H1 (cell line): Measurements from ENCODE around the gene CENPA. TPM values are rescaled to one million over a fixed set of nuclear protein-coding genes. Genes with fewer than 3 reads are reported as not detected.

Source experiments
- CTCF ChIA-PET: fragments of 300-600 bp; sonication (Branson Sonifier 250); formaldehyde crosslinking; loops from one replicate; lab custom pipeline; 2021; ENCODE audit not compliant: partially characterized antibody; lab: Charles Lee
- POLR2A ChIA-PET: fragments of 300-600 bp; sonication (Branson Sonifier 250); formaldehyde crosslinking; loops from one replicate; lab custom pipeline; 2021; ENCODE audit warnings: inconsistent platforms; ENCODE audit not compliant: partially characterized antibody; lab: Charles Lee
- DNase-seq, 2 experiments: peaks; one replicate each; pipeline versions ENCODE4 v3.0.0 to v3.0.0-alpha.2; 2010 to 2022; ENCODE audit warnings: low spot score in 2 of 2, low read depth in 1 of 2, mixed read lengths in 1 of 2
- FAIRE-seq: peaks from 2 replicates; lab custom pipeline; 2011; peaks lifted over from hg19 to GRCh38; lab: Jason Lieb, UNC
- H2AFZ ChIP-seq: 2 replicates; pipeline ENCODE4 v1.8.1; 2012; ENCODE audit warnings: low read length, inconsistent platforms
- H2AK5ac ChIP-seq: 2 replicates; pipeline ENCODE4 v1.6.1; 2013; ENCODE audit warnings: low read depth, low read length
- H2BK120ac ChIP-seq: replicated peaks from 2 replicates; pipeline ENCODE3; 2013; ENCODE audit warnings: low read depth, low read length, inconsistent platforms
- H2BK12ac ChIP-seq: 2 replicates; pipeline ENCODE4 v1.6.1; 2013; ENCODE audit warnings: low read depth, low read length
- H2BK15ac ChIP-seq: 2 replicates; pipeline ENCODE4 v1.6.1; 2013; ENCODE audit warnings: low read length
- H2BK20ac ChIP-seq: 2 replicates; pipeline ENCODE4 v1.6.1; 2013; ENCODE audit warnings: low read length
- H2BK5ac ChIP-seq: 2 replicates; pipeline ENCODE4 v1.6.1; 2013; ENCODE audit warnings: low read depth, low read length
- H3K14ac ChIP-seq: 2 replicates; pipeline ENCODE4 v1.6.1; 2013; ENCODE audit warnings: inconsistent platforms; ENCODE audit not compliant: insufficient read length
- H3K18ac ChIP-seq: 2 replicates; pipeline ENCODE4 v1.6.1; 2013; ENCODE audit warnings: low read length; ENCODE audit errors: extremely low read depth
- H3K23ac ChIP-seq: 2 replicates; pipeline ENCODE4 v1.6.1; 2013; ENCODE audit warnings: inconsistent platforms; ENCODE audit not compliant: insufficient read length
- H3K23me2 ChIP-seq: 2 replicates; pipeline ENCODE4 v1.6.1; 2013; ENCODE audit warnings: low read depth, low read length
- H3K27ac ChIP-seq: 2 replicates; pipeline ENCODE4 v1.6.1; 2011; ENCODE audit warnings: low read depth, low read length, inconsistent platforms
- H3K27me3 ChIP-seq, 4 experiments: replicated peaks in 1 of 4; 1 replicate in 1 of 4; 2 replicates in 3 of 4; pipeline versions ENCODE4 v1.6.1 to v1.8.1; 2011 to 2013; ENCODE audit warnings: low read length in 3 of 4, mild to moderate bottlenecking in 3 of 4, inconsistent platforms in 2 of 4, mixed read lengths in 2 of 4, moderate library complexity in 1 of 4; ENCODE audit not compliant: control insufficient read depth in 3 of 4, insufficient read depth in 3 of 4; ENCODE audit errors: extremely low read depth in 1 of 4
- H3K36me3 ChIP-seq, 4 experiments: 2 replicates each; pipeline versions ENCODE4 v1.6.1 to v1.8.1; 2011 to 2013; ENCODE audit warnings: mild to moderate bottlenecking in 4 of 4, low read length in 3 of 4, moderate library complexity in 2 of 4, control low read depth in 1 of 4, inconsistent platforms in 1 of 4; ENCODE audit not compliant: insufficient read depth in 4 of 4, control insufficient read depth in 2 of 4
- H3K4ac ChIP-seq: replicated peaks from 2 replicates; pipeline ENCODE3; 2013; ENCODE audit warnings: low read length, low read depth, mixed read lengths, inconsistent platforms; ENCODE audit not compliant: insufficient read length
- H3K4me1 ChIP-seq, 4 experiments: replicated peaks in 1 of 4; 1 replicate in 1 of 4; 2 replicates in 3 of 4; pipeline versions ENCODE4 v1.6.1 to v1.8.1; 2011 to 2013; ENCODE audit warnings: low read length in 3 of 4, inconsistent platforms in 2 of 4, mixed read lengths in 1 of 4; ENCODE audit not compliant: insufficient read depth in 4 of 4, control insufficient read depth in 3 of 4
- H3K4me2 ChIP-seq, 2 experiments: 2 replicates each; pipeline versions ENCODE4 v1.6.1 to v1.8.1; 2011 to 2013; ENCODE audit warnings: low read depth in 2 of 2, low read length in 2 of 2, control low read depth in 1 of 2, inconsistent platforms in 1 of 2, mild to moderate bottlenecking in 1 of 2; ENCODE audit not compliant: insufficient read depth in 1 of 2
- H3K4me3 ChIP-seq, 4 experiments: fragments of 200-600, 300-600 bp in 1 of 4; sonication (generic), shearing (Covaris generic), sonication (Bioruptor Twin) in 1 of 4; 2 replicates each; pipeline versions ENCODE4 v1.5.1 to v1.8.1; 2011 to 2016; ENCODE audit warnings: low read length in 4 of 4, low read depth in 3 of 4, control low read depth in 2 of 4, inconsistent platforms in 2 of 4, mild to moderate bottlenecking in 2 of 4, mixed read lengths in 1 of 4, moderate library complexity in 1 of 4; ENCODE audit not compliant: insufficient read depth in 2 of 4; ENCODE audit errors: extremely low read depth in 1 of 4
- H3K56ac ChIP-seq: replicated peaks from 2 replicates; pipeline ENCODE3; 2013; ENCODE audit warnings: low read depth, mild to moderate bottlenecking, mixed read lengths, low read length, inconsistent platforms; ENCODE audit not compliant: insufficient read length
- H3K79me1 ChIP-seq: 2 replicates; pipeline ENCODE4 v1.6.1; 2013; ENCODE audit warnings: low read depth, low read length, control low read depth
- H3K79me2 ChIP-seq, 2 experiments: 2 replicates each; pipeline versions ENCODE4 v1.6.1 to v1.8.1; 2012 to 2013; ENCODE audit warnings: low read length in 2 of 2, mild to moderate bottlenecking in 2 of 2, inconsistent platforms in 1 of 2; ENCODE audit not compliant: insufficient read depth in 2 of 2, control insufficient read depth in 1 of 2
- H3K9ac ChIP-seq, 4 experiments: replicated peaks in 1 of 4; 1 replicate in 1 of 4; 2 replicates in 3 of 4; pipeline versions ENCODE4 v1.6.1 to v1.8.1; 2011 to 2013; ENCODE audit warnings: low read depth in 3 of 4, low read length in 3 of 4, control low read depth in 2 of 4, mild to moderate bottlenecking in 2 of 4, moderate library complexity in 2 of 4, inconsistent platforms in 1 of 4; ENCODE audit errors: extremely low read depth in 1 of 4
- H3K9me3 ChIP-seq, 2 experiments: 2 replicates each; pipeline versions ENCODE4 v1.6.1 to v1.8.1; 2012 to 2013; ENCODE audit warnings: mild to moderate bottlenecking in 2 of 2, moderate library complexity in 2 of 2, control low read depth in 1 of 2, inconsistent platforms in 1 of 2, low read depth in 1 of 2, low read length in 1 of 2, mixed read lengths in 1 of 2; ENCODE audit not compliant: insufficient read depth in 2 of 2
- H4K20me1 ChIP-seq, 2 experiments: replicated peaks in 1 of 2; 2 replicates each; pipeline versions ENCODE3 to v1.8.1; 2011 to 2013; ENCODE audit warnings: inconsistent platforms in 2 of 2, low read length in 2 of 2, mild to moderate bottlenecking in 1 of 2; ENCODE audit not compliant: insufficient read depth in 2 of 2, control insufficient read depth in 1 of 2
- H4K5ac ChIP-seq: 2 replicates; pipeline ENCODE4 v1.6.1; 2013; ENCODE audit warnings: low read length, low read depth, mixed read lengths, inconsistent platforms; ENCODE audit not compliant: insufficient read length
- H4K8ac ChIP-seq: 2 replicates; pipeline ENCODE4 v1.8.0; 2013; ENCODE audit warnings: mild to moderate bottlenecking, moderate library complexity, low read length, inconsistent platforms; ENCODE audit not compliant: insufficient read depth; ENCODE audit errors: extremely low read depth
- H4K91ac ChIP-seq: replicated peaks from 2 replicates; pipeline ENCODE3; 2013; ENCODE audit warnings: low read length, mixed read lengths, inconsistent platforms; ENCODE audit not compliant: insufficient read length
- ASH2L ChIP-seq: fragments of 200-600, 300-600 bp; sonication (generic); IDR thresholded peaks from one replicate; pipeline ENCODE4 v1.7.1; 2017; ENCODE audit warnings: low read length
- ATF2 ChIP-seq: IDR thresholded peaks from 2 replicates; pipeline ENCODE4 v1.6.1; 2012; ENCODE audit warnings: low read length, inconsistent platforms
- BACH1 ChIP-seq: IDR thresholded peaks from 2 replicates; pipeline ENCODE4 v1.6.1; 2012; ENCODE audit warnings: low read length, improper control_type of control experiment
- BRCA1 ChIP-seq: IDR thresholded peaks from 2 replicates; pipeline ENCODE4 v1.6.1; 2012; ENCODE audit warnings: low read depth, low read length, improper control_type of control experiment
- CHD2 ChIP-seq: IDR thresholded peaks from 2 replicates; pipeline ENCODE4 v1.6.1; 2012; ENCODE audit warnings: low read length, improper control_type of control experiment
- CREB1 ChIP-seq: IDR thresholded peaks from 2 replicates; pipeline ENCODE4 v1.6.1; 2012; ENCODE audit warnings: inconsistent platforms
- GABPA ChIP-seq: IDR thresholded peaks from 2 replicates; pipeline ENCODE4 v1.6.1; 2011; ENCODE audit warnings: mild to moderate bottlenecking, low read length, moderate library complexity, borderline replicate concordance; ENCODE audit not compliant: insufficient read depth
- GTF2F1 ChIP-seq: IDR thresholded peaks from 2 replicates; pipeline ENCODE4 v1.6.1; 2012; ENCODE audit warnings: low read depth, low read length, improper control_type of control experiment, borderline replicate concordance
- JUND ChIP-seq: IDR thresholded peaks from 2 replicates; pipeline ENCODE4 v1.6.1; 2011; ENCODE audit warnings: mild to moderate bottlenecking, improper control_type of control experiment, low read length
- KDM1A ChIP-seq: fragments of 200-600, 300-600 bp; sonication (generic); IDR thresholded peaks from 2 replicates; pipeline ENCODE4 v1.7.1; 2016; ENCODE audit warnings: mild to moderate bottlenecking, low read length, borderline replicate concordance
- POLR2A ChIP-seq, 2 experiments: IDR thresholded peaks; 1 replicate in 1 of 2; 2 replicates in 1 of 2; pipeline ENCODE4 v1.6.1; 2011; ENCODE audit warnings: low read depth in 2 of 2, low read length in 2 of 2, mild to moderate bottlenecking in 2 of 2; ENCODE audit errors: control extremely low read depth in 1 of 2
- SIN3A ChIP-seq, 2 experiments: IDR thresholded peaks in 1 of 2; conservative IDR thresholded peaks in 1 of 2; 2 replicates each; pipeline ENCODE4 v1.6.1; 2011 to 2012; ENCODE audit warnings: low read length in 2 of 2, improper control_type of control experiment in 1 of 2, low read depth in 1 of 2, mild to moderate bottlenecking in 1 of 2
- SIRT6 ChIP-seq: IDR thresholded peaks from one replicate; pipeline ENCODE4 v1.7.1; 2012; ENCODE audit warnings: low read length, inconsistent platforms
- SP4 ChIP-seq: IDR thresholded peaks from 2 replicates; pipeline ENCODE4 v1.6.1; 2012; ENCODE audit warnings: low read length, inconsistent platforms
- WGBS, 2 experiments: shearing (Covaris generic) in 1 of 2; methylation state at CpG; one replicate each; pipeline versions ENCODE4 v1.1.6 to v1.1.7; 2013 to 2015; ENCODE audit warnings: low lambda C conversion rate in 2 of 2, mixed read lengths in 2 of 2, inconsistent platforms in 1 of 2, low coverage in 1 of 2, missing lambda C conversion rate in 1 of 2; ENCODE audit not compliant: insufficient replicate concordance in 2 of 2, insufficient coverage in 1 of 2, insufficient read length in 1 of 2; ENCODE audit errors: extremely low coverage in 1 of 2, missing lambda C conversion rate in 1 of 2; 5-methylcytosine and 5-hydroxymethylcytosine counted together
- polyA plus RNA-seq, 7 experiments: library from polyadenylated mRNA; depleted of rRNA in 3 of 7; stranded (reverse) in 5 of 7; unstranded in 2 of 7; fragments of >200 nt in 5 of 7; fragments of 200-250 nt in 2 of 7; gene quantifications; 1 replicate in 5 of 7; 2 replicates in 1 of 7; 4 replicates in 1 of 7; pipeline versions ENCODE4 v1.2.1 to v1.2.3, GENCODE V29; 2011 to 2013; ENCODE audit warnings: missing spikeins in 2 of 7, mixed read lengths in 2 of 7
- total RNA-seq: library from RNA; stranded (reverse); fragmentation: NEBNext Ultra II Directional; extraction: Animal tissue kit (Norgen Biotek cat#: 25700); gene quantifications from 2 replicates; pipeline ENCODE4 v1.2.1, GENCODE V29; 2021

CENPA gene
- total and polyA plus RNA-seq, 2 of the 8 experiments (the other 6 are each of a cell fraction or from before 2014, with no cell fraction given) = 19.4 to 30.9 TPM

- DNase-seq (no peak), FAIRE-seq (no peak)
- POLR2A ChIA-PET = no interaction called here
- Histone ChIP-seq H3K79me1 (peaks cover 2% of the 10 kb centered on the region; the same call in 1 of the 2 replicates), H3K4me2 (no peak overlapping the region), H2AK5ac (no peak overlapping the region), H2BK120ac (no peak overlapping the region), H3K4me3 (no peak overlapping the region), H2BK12ac (no peak overlapping the region), H3K9me3 (no peaks in the 10 kb centered on the region), H2BK5ac (no peak overlapping the region), H4K91ac (no peak overlapping the region), H2BK20ac (no peak overlapping the region), H3K9ac (no peak overlapping the region), H3K79me2 (no peaks in the 10 kb centered on the region), H4K8ac (no peak overlapping the region), H3K4me1 (no peaks in the 10 kb centered on the region), H3K23me2 (no peaks in the 10 kb centered on the region), H2AFZ (no peak overlapping the region), H3K36me3 (peaks cover 5 to 7% (median 6%) of the 10 kb centered on the region in 4 experiments; a peak in 4 of 8 replicates), H3K4ac (no peak overlapping the region), H3K56ac (no peak overlapping the region), H3K23ac (no peak overlapping the region), H4K20me1 (no peaks in the 10 kb centered on the region), H3K27me3 (no peaks in the 10 kb centered on the region), H3K18ac (no peak overlapping the region), H3K14ac (no peak overlapping the region), H4K5ac (no peak overlapping the region), H3K27ac (no peak overlapping the region), H2BK15ac (no peak overlapping the region)
- WGBS, 2 experiments = 89% methylated on average over 18 of the region's 18 CpGs; no CpG with 5 or more reads in 1 of the 2 experiments
- CTCF ChIA-PET = interaction anchor here (0.8 to 1.2 kb wide), 2 partner anchors 9 to 11 kb away, joined by 3 to 5 read pairs; no protein-coding TSS in a partner anchor
- TF ChIP-seq KDM1A = no peak
- no peak for TF ChIP-seq CREB1
- TF ChIP-seq POLR2A (IDR thresholded peaks at IDR 0.05; ENCODE audit: control extremely low read depth in 1 of 2, low read depth in 2 of 2, low read length in 2 of 2) = no peak
- TF ChIP-seq GTF2F1 = no peak
- no peak for TF ChIP-seq JUND
- no peak for TF ChIP-seq ASH2L
- no peak for TF ChIP-seq SP4
- TF ChIP-seq BACH1 = no peak
- no peak for TF ChIP-seq CHD2
- TF ChIP-seq SIN3A (conservative IDR thresholded peaks at IDR 0.05 in 1 of 2, IDR thresholded peaks at IDR 0.05 in 1 of 2; ENCODE audit: low read depth in 1 of 2, low read length in 2 of 2) = no peak
- no peak for TF ChIP-seq SIRT6
- no peak for TF ChIP-seq GABPA
- TF ChIP-seq ATF2 = no peak
- TF ChIP-seq BRCA1 = no peak
Observed at GRCh38 chr2:26778098-26778497, 7.8 kb upstream of the CENPA start.
